SK-N-SH treated with all-trans-retinoic acid at 6 μM for 48 hours (cell line): ENCODE measurements around the gene NBEA.

Experiments used
- ARNTL ChIP-seq: fragments of 450-650 bp; formaldehyde crosslinking; IDR thresholded peaks from 2 replicates; pipeline ENCODE4 v1.5.0; 2020; ENCODE audit warnings: low read depth, mild to moderate bottlenecking, moderate library complexity, borderline replicate concordance
- ESRRG ChIP-seq: fragments of 250-450 bp; sonication (Bioruptor Pico); IDR thresholded peaks from 2 replicates; pipeline ENCODE4 v1.6.1; 2021; ENCODE audit warnings: mild to moderate bottlenecking
- GLIS3 ChIP-seq: fragments of 250-450 bp; sonication (Bioruptor Pico); IDR thresholded peaks from 2 replicates; pipeline ENCODE4 v1.5.0; 2020; ENCODE audit warnings: mild to moderate bottlenecking, moderate library complexity
- ISL1 ChIP-seq: fragments of 250-450 bp; sonication (Bioruptor Pico); IDR thresholded peaks from 2 replicates; pipeline ENCODE4 v2.1.2; 2022; ENCODE audit warnings: mild to moderate bottlenecking, moderate library complexity
- OSR1 ChIP-seq: fragments of 250-450 bp; sonication (Bioruptor Pico); IDR thresholded peaks from 2 replicates; pipeline ENCODE4 v1.8.0; 2022; ENCODE audit warnings: moderate library complexity, mild to moderate bottlenecking, inconsistent platforms
- PPARA ChIP-seq: fragments of 250-450 bp; sonication (Bioruptor Pico); IDR thresholded peaks from 2 replicates; pipeline ENCODE4 v1.5.0; 2020; ENCODE audit warnings: mild to moderate bottlenecking, borderline replicate concordance
- TOX ChIP-seq: fragments of 250-450 bp; sonication (Bioruptor Pico); IDR thresholded peaks from 2 replicates; pipeline ENCODE4 v1.8.0; 2021; ENCODE audit warnings: mild to moderate bottlenecking, moderate library complexity, borderline replicate concordance
- ZC3H10 ChIP-seq: fragments of 250-450 bp; sonication (Bioruptor Pico); IDR thresholded peaks from 2 replicates; pipeline ENCODE4 v1.5.1; 2021; ENCODE audit warnings: mild to moderate bottlenecking, moderate library complexity
- ZFP30 ChIP-seq: fragments of 450-650 bp; formaldehyde crosslinking; IDR thresholded peaks from 2 replicates; pipeline ENCODE4 v1.5.0; 2022; ENCODE audit warnings: mild to moderate bottlenecking, moderate library complexity
- ZNF565 ChIP-seq: fragments of 450-650 bp; formaldehyde crosslinking; conservative IDR thresholded peaks from 2 replicates; pipeline ENCODE4 v1.5.0; 2020; ENCODE audit warnings: low read depth, mild to moderate bottlenecking, moderate library complexity
- ZNF8 ChIP-seq: fragments of 450-650 bp; formaldehyde crosslinking; IDR thresholded peaks from 2 replicates; pipeline ENCODE4 v1.5.0; 2020; ENCODE audit warnings: mild to moderate bottlenecking, moderate library complexity
- TF ChIP-seq, protein P1 (sequence below): fragments of 250-450 bp; sonication (Bioruptor Pico); IDR thresholded peaks from 2 replicates; pipeline ENCODE4 v1.8.0; 2020; ENCODE audit warnings: mild to moderate bottlenecking, moderate library complexity, borderline replicate concordance
- TF ChIP-seq, protein P2 (sequence below): fragments of 250-450 bp; sonication (Bioruptor Pico); IDR thresholded peaks from 2 replicates; pipeline ENCODE4 v1.5.0; 2020; ENCODE audit warnings: mild to moderate bottlenecking, moderate library complexity
- TF ChIP-seq, protein P3 (sequence below): fragments of 250-450 bp; sonication (Bioruptor Pico); IDR thresholded peaks from 2 replicates; pipeline ENCODE4 v1.8.0; 2021; ENCODE audit warnings: low read depth, mild to moderate bottlenecking, moderate library complexity, borderline replicate concordance

DNA sequence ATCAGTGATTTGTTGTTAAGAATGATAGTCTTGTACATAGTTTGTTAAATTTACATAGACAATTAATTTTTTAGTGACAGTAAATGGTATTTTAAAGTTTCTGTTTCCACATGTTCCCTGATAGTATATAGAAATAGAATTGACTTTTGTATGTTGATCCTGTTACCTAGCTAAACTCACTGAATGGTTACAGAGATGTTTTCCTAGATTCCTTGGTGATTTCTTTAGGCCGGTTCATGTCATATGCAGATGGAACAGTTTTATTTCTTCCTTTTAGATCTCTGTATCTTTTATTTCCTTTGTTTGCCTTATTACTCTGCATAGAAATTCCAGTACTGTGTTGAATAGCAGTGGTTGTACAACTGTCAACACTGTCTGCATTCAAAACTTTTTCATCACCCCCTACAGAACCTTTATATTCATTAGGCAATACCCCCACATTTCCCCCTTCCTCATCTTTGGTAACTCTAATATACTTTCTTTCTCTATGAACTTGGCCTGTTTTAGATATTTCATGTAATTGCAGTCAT is 86.3 kb downstream of the NBEA start:
- no peak for TF ChIP-seq ZNF8 (CRISPR knock-in tag)
- no peak for TF ChIP-seq ISL1 (CRISPR knock-in tag)
- no peak for TF ChIP-seq ARNTL (CRISPR knock-in tag)
- TF ChIP-seq GLIS3, result no peak
- no peak for TF ChIP-seq ZNF565 (CRISPR knock-in tag)
- no peak for TF ChIP-seq ZC3H10 (CRISPR knock-in tag)
- TF ChIP-seq, protein P1, sequence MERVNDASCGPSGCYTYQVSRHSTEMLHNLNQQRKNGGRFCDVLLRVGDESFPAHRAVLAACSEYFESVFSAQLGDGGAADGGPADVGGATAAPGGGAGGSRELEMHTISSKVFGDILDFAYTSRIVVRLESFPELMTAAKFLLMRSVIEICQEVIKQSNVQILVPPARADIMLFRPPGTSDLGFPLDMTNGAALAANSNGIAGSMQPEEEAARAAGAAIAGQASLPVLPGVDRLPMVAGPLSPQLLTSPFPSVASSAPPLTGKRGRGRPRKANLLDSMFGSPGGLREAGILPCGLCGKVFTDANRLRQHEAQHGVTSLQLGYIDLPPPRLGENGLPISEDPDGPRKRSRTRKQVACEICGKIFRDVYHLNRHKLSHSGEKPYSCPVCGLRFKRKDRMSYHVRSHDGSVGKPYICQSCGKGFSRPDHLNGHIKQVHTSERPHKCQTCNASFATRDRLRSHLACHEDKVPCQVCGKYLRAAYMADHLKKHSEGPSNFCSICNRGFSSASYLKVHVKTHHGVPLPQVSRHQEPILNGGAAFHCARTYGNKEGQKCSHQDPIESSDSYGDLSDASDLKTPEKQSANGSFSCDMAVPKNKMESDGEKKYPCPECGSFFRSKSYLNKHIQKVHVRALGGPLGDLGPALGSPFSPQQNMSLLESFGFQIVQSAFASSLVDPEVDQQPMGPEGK (CRISPR knock-in tag), result no peak
- no peak for TF ChIP-seq TOX (CRISPR knock-in tag)
- TF ChIP-seq ZFP30, result no peak
- TF ChIP-seq, protein P2, sequence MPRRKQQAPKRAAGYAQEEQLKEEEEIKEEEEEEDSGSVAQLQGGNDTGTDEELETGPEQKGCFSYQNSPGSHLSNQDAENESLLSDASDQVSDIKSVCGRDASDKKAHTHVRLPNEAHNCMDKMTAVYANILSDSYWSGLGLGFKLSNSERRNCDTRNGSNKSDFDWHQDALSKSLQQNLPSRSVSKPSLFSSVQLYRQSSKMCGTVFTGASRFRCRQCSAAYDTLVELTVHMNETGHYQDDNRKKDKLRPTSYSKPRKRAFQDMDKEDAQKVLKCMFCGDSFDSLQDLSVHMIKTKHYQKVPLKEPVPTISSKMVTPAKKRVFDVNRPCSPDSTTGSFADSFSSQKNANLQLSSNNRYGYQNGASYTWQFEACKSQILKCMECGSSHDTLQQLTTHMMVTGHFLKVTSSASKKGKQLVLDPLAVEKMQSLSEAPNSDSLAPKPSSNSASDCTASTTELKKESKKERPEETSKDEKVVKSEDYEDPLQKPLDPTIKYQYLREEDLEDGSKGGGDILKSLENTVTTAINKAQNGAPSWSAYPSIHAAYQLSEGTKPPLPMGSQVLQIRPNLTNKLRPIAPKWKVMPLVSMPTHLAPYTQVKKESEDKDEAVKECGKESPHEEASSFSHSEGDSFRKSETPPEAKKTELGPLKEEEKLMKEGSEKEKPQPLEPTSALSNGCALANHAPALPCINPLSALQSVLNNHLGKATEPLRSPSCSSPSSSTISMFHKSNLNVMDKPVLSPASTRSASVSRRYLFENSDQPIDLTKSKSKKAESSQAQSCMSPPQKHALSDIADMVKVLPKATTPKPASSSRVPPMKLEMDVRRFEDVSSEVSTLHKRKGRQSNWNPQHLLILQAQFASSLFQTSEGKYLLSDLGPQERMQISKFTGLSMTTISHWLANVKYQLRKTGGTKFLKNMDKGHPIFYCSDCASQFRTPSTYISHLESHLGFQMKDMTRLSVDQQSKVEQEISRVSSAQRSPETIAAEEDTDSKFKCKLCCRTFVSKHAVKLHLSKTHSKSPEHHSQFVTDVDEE (CRISPR knock-in tag), result no peak
- no peak for TF ChIP-seq PPARA (CRISPR knock-in tag)
- TF ChIP-seq, protein P3, sequence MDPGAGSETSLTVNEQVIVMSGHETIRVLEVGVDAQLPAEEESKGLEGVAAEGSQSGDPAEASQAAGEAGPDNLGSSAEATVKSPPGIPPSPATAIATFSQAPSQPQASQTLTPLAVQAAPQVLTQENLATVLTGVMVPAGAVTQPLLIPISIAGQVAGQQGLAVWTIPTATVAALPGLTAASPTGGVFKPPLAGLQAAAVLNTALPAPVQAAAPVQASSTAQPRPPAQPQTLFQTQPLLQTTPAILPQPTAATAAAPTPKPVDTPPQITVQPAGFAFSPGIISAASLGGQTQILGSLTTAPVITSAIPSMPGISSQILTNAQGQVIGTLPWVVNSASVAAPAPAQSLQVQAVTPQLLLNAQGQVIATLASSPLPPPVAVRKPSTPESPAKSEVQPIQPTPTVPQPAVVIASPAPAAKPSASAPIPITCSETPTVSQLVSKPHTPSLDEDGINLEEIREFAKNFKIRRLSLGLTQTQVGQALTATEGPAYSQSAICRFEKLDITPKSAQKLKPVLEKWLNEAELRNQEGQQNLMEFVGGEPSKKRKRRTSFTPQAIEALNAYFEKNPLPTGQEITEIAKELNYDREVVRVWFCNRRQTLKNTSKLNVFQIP (CRISPR knock-in tag), result no peak
- TF ChIP-seq ESRRG (CRISPR knock-in tag), result no peak
- no peak for TF ChIP-seq OSR1
